Effector memory CD4-positive, alpha-beta T cell (primary cell): Measurements from ENCODE around the gene NLRP5.
"Not testable (repeated sequence)": the region's sequence is repeated elsewhere in the genome, so short reads cannot be mapped to it uniquely, and the experiment has no call there.

Experiments
- DNase-seq, 3 donors: peaks; one replicate each; pipeline ENCODE4 v3.0.0-alpha.2; 2020
- H3K27ac ChIP-seq: 2 replicates; pipeline ENCODE4 v1.7.0; 2013; ENCODE audit warnings: mild to moderate bottlenecking, low read length, moderate library complexity; ENCODE audit not compliant: insufficient read depth, poor library complexity, severe bottlenecking
- H3K27me3 ChIP-seq: replicated peaks from 2 replicates; pipeline ENCODE4 v1.7.0; 2013; ENCODE audit warnings: mild to moderate bottlenecking, low read length; ENCODE audit not compliant: insufficient read depth, control insufficient read depth, poor library complexity, severe bottlenecking
- H3K36me3 ChIP-seq: 2 replicates; pipeline ENCODE4 v1.7.0; 2013; ENCODE audit warnings: mild to moderate bottlenecking, low read length, moderate library complexity; ENCODE audit not compliant: control insufficient read depth, insufficient read depth
- H3K4me1 ChIP-seq: 2 replicates; pipeline ENCODE4 v1.7.0; 2013; ENCODE audit warnings: low read length, mild to moderate bottlenecking; ENCODE audit not compliant: control insufficient read depth, insufficient read depth, poor library complexity, severe bottlenecking
- H3K4me3 ChIP-seq: 2 replicates; pipeline ENCODE4 v1.7.0; 2013; ENCODE audit warnings: low read length, low read depth, mild to moderate bottlenecking; ENCODE audit not compliant: insufficient read depth, poor library complexity, severe bottlenecking
- H3K9me3 ChIP-seq: 2 replicates; pipeline ENCODE4 v1.7.0; 2013; ENCODE audit warnings: mild to moderate bottlenecking, low read length, moderate library complexity; ENCODE audit not compliant: control insufficient read depth
- total RNA-seq, 3 donors: gene quantifications; one replicate each; lab custom pipeline; 2026; lab: John Stamatoyannopoulos, UW

NLRP5 gene
- 0 reads per million in 3 donors for total RNA-seq

- Histone ChIP-seq H3K36me3 (no peaks in the 10 kb centered on the region), H3K27ac (no peak within 1 kb of the TSS), H3K27me3 (no peaks in the 10 kb centered on the region), H3K9me3 (no peaks in the 10 kb centered on the region), H3K4me3 (no peak within 1 kb of the TSS), H3K4me1 (no peaks in the 10 kb centered on the region)
- DNase-seq, result no peak
These were observed at the start of gene NLRP5 for GRCh38 chr19:55986487-55986886. TSS of gene NLRP5 (plus strand) at chr19:55986775.

GRCh38 chr19:55939206-55939605 is 47.4 kb upstream of the NLRP5 start:
- DNase-seq, result no peak
- no peaks in the 10 kb centered on the region for H3K9me3 ChIP-seq
- H3K4me1 ChIP-seq, result no peaks in the 10 kb centered on the region
- no peaks in the 10 kb centered on the region for H3K27me3 ChIP-seq
- no peak overlapping the region for H3K4me3 ChIP-seq
- no peaks in the 10 kb centered on the region for H3K36me3 ChIP-seq
- no peak overlapping the region for H3K27ac ChIP-seq

DNA sequence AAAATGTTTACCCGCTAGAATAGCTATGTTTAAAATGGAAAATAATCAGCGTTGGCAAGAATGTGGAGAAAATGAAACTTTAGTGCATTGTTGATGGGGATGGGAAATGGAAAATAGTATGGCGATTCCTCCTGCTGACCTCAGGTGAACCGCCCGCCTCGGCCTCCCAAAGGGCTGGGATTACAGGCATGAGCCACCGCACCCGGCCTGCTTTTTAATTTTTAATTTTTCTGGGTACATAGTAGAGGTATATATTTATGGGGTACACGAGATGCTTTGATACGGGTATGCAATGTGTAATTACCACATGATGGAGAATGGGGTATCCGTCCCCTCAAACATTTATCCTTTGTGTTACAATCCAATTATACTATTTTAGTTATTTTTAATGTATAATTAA is 46.3 kb upstream of the NLRP5 start:
- Histone ChIP-seq H3K9me3 (no peaks in the 10 kb centered on the region), H3K36me3 (no peaks in the 10 kb centered on the region), H3K27me3 (no peaks in the 10 kb centered on the region), H3K27ac (no peak overlapping the region), H3K4me1 (no peaks in the 10 kb centered on the region), H3K4me3 (no peak overlapping the region)
- DNase-seq, result no peak

DNA sequence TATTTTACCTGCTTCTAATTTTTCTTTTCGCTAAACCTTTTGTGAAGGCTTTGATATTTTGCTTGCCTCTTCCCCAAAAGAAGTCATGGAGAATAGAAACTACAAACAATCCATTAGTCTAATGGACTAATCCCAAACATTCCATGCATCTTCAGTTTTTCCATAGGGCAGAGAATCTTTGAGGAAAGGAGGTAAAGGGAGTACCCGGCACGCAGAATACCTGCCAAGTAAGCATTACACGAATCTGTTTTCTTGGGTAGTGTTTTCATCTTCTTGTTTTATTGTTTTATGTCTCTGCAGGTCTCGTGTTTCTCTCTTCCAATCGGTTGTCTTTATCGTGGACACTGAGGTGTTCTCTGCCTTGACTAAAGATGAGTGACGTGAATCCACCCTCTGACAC is 39.0 kb upstream of the NLRP5 start, which contains the start of gene NLRP8:
NLRP8 (plus strand) TSS at position 301 of the 400 bp plus-strand sequence.
- H3K36me3 ChIP-seq, result no peaks in the 10 kb centered on the region
- H3K4me1 ChIP-seq, result no peaks in the 10 kb centered on the region
- no peaks in the 10 kb centered on the region for H3K27me3 ChIP-seq
- no peaks in the 10 kb centered on the region for H3K9me3 ChIP-seq
- no peak within 1 kb of the TSS for H3K4me3 ChIP-seq
- H3K27ac ChIP-seq, result no peak within 1 kb of the TSS
- no peak for DNase-seq

DNA sequence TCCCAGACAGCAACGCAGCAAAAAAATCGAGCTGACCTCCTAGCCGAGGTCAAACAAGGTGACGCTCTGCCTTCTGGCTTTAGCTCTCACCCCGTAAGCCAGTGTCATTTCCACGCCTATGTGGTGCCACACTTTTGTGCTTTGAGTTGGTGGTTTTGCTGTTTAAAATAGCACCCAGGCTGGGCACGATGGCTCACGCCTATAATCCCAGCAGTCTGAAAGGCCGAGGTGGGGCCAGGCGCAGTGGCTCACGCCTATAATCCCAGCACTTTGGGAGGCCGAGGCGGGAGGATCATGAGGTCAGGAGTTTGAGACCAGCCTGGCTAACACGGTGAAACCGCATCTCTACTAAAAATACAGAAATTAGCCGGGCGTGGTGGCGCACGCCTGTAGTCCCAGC is 36.0 kb upstream of the NLRP5 start:
- not testable (repeated sequence) for DNase-seq, H3K27ac ChIP-seq, H3K27me3 ChIP-seq, H3K9me3 ChIP-seq, H3K36me3 ChIP-seq, H3K4me1 ChIP-seq, H3K4me3 ChIP-seq

- no peak for DNase-seq
- no peaks in the 10 kb centered on the region for H3K27me3 ChIP-seq
- no peak overlapping the region for H3K27ac ChIP-seq
- H3K4me1 ChIP-seq, result no peaks in the 10 kb centered on the region
- no peaks in the 10 kb centered on the region for H3K36me3 ChIP-seq
- no peak overlapping the region for H3K4me3 ChIP-seq
- H3K9me3 ChIP-seq, result no peaks in the 10 kb centered on the region
These were observed 30.1 kb upstream of the NLRP5 start for GRCh38 chr19:55956431-55956830.

DNA sequence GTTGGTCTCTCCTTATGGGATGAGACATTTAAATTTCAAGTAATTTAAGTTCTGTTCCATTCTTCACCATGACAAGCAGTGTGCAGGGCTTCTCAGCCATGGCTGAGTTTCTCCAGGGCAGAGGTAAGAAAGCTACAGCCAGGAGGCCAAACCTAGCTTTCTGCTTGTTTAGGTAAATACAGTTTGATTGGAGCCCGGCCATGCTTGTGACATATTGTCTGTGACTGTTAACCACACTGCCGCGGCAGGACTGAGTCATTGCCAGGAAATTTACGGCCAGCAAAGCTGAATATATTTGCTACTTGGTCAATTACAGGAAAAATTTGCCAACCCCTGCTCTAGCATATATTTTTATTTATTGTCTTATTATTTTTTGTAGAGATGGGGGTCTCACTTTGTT is 28.2 kb upstream of the NLRP5 start:
- no peak overlapping the region for H3K4me3 ChIP-seq
- H3K27me3 ChIP-seq, result no peaks in the 10 kb centered on the region
- no peak overlapping the region for H3K27ac ChIP-seq
- H3K9me3 ChIP-seq, result no peaks in the 10 kb centered on the region
- DNase-seq, result no peak
- H3K4me1 ChIP-seq, result no peaks in the 10 kb centered on the region
- no peaks in the 10 kb centered on the region for H3K36me3 ChIP-seq

DNA sequence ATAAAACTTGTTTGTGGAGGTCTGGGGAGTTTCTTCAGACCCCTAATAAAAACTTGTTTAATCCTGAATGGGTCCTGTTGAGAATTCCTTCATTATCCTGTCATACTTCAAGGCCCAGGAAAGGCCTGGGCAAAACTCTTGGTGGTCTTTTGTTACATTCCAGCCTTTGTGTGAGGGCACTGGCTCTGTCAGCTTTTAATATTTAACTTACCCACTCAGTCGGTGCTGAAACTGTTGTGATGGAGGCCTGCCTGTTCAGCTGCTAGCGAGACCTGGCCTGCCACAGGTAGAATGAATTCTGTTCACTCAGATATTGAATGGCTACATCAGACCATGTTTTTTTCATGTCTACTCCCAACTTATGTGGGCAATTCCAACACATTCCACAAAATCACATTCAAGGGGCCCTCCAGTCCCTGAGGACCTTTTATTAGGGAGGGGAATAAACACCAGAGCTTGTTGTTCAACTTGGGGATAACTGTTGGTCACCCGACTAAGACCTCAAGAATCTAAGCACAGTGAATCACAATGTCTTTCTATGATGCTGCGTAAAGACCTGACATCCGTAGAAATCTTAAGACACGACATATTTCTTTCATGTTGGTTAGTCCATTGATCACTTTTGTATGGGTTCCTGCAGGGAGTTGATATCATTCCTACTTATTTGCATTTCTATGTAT is 26.4 kb upstream of the NLRP5 start:
- no peak for DNase-seq
- H3K9me3 ChIP-seq, result no peaks in the 10 kb centered on the region
- H3K36me3 ChIP-seq, result no peaks in the 10 kb centered on the region
- no peaks in the 10 kb centered on the region for H3K27me3 ChIP-seq
- H3K27ac ChIP-seq, result no peak overlapping the region
- no peak overlapping the region for H3K4me3 ChIP-seq
- H3K4me1 ChIP-seq, result no peaks in the 10 kb centered on the region

DNA sequence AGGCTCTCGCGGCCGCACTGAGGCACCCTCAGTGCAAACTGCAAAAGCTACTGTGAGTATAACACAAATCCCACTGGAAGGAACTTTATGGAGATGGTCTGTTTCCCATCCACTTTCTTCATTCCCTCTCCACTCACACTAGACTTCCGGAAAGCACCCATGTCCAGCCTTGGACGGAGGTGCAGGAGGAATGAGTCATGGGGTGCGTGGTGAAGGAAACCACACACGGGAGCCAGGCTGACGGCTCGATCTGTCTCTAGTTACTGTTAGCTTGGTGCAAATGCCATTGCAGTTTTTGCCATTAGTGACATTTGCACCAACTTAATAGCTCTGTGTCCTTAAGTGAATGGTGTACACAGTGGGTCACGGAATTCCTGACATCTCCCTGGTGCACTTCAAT is 24.4 kb upstream of the NLRP5 start:
- no peaks in the 10 kb centered on the region for H3K9me3 ChIP-seq

DNA sequence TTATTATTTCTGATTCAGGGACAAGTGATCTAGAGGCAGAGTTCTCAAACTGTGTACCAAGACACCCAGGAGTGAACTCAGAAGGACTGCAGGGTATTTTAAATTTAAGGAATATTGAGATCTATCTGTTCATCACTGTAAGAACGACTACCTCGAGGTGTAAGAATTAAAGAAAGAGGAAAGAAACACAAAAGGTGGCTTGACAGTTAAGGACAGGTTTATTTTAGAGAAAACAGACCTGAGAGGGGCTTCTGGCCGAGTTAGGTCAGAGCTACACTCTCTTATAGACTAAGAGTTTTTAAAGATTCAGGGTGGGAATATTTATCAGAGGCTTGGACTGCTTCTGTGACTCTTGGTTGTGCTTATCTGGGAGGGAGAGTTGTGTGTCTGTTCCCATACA is 12.6 kb upstream of the NLRP5 start:
- Histone ChIP-seq H3K4me1 (no peaks in the 10 kb centered on the region), H3K36me3 (no peaks in the 10 kb centered on the region), H3K27me3 (no peaks in the 10 kb centered on the region), H3K4me3 (no peak overlapping the region), H3K9me3 (peaks cover 4% of the 10 kb centered on the region), H3K27ac (no peak overlapping the region)
- no peak for DNase-seq

More for the DNA sequence above, 24.4 kb upstream of the NLRP5 start:
- H3K4me3 ChIP-seq, result no peak overlapping the region
- H3K4me1 ChIP-seq, result no peaks in the 10 kb centered on the region
- no peak overlapping the region for H3K27ac ChIP-seq
- no peaks in the 10 kb centered on the region for H3K27me3 ChIP-seq
- DNase-seq, result no peak
- no peaks in the 10 kb centered on the region for H3K36me3 ChIP-seq
